Upper lobe of left lung (tissue), 6 donors: Measurements from ENCODE around the gene NEDD4L. TPM values are rescaled to one million over a fixed set of nuclear protein-coding genes. Genes with fewer than 3 reads are reported as not detected.

Experiments
- ATAC-seq, 2 donors: fragments of 200-7000 bp; cut with Tn5 transposase; one replicate each; pipeline ENCODE4 v1.9.1; 2022; ENCODE audit warnings: mild to moderate bottlenecking in 2 of 2, moderate library complexity in 2 of 2; ENCODE audit not compliant: low FRiP score in 2 of 2
- DNase-seq, 2 donors: peaks; one replicate each; pipeline ENCODE4 v3.0.0-alpha.2; 2019 to 2020
- H3K27ac ChIP-seq, 4 donors: fragments of 200-600 bp; sonication (generic); one replicate each; pipeline ENCODE4 v1.5.1; 2016 to 2019
- H3K27me3 ChIP-seq, 4 donors: fragments of 200-600 bp; sonication (generic); one replicate each; pipeline ENCODE4 v1.5.1; 2017 to 2019
- H3K36me3 ChIP-seq, 4 donors: fragments of 200-600 bp; sonication (generic); one replicate each; pipeline ENCODE4 v1.5.1; 2016 to 2019
- H3K4me1 ChIP-seq, 4 donors: fragments of 200-600 bp; sonication (generic); one replicate each; pipeline ENCODE4 v1.5.1; 2018 to 2019
- H3K4me3 ChIP-seq, 4 donors: fragments of 200-600 bp; sonication (generic); one replicate each; pipeline ENCODE4 v1.5.1; 2017 to 2019; ENCODE audit warnings: mild to moderate bottlenecking in 2 of 4, moderate library complexity in 1 of 4
- H3K9me3 ChIP-seq, 4 donors: fragments of 200-600 bp; sonication (generic); one replicate each; pipeline ENCODE4 v1.5.1; 2018 to 2019
- EP300 ChIP-seq, 4 donors: sonication (generic); formaldehyde crosslinking; IDR thresholded peaks; one replicate each; pipeline ENCODE4 v1.5.1; 2017; ENCODE audit warnings: antibody characterized with exemption in 4 of 4, control low read depth in 2 of 4
- POLR2A ChIP-seq, 4 donors: fragments of 450-650 bp; IDR thresholded peaks; one replicate each; pipeline ENCODE4 v1.5.1; 2016 to 2017; ENCODE audit warnings: antibody characterized with exemption in 4 of 4, mild to moderate bottlenecking in 2 of 4
- POLR2AphosphoS5 ChIP-seq, 2 donors: sonication (generic); formaldehyde crosslinking; IDR thresholded peaks; one replicate each; pipeline ENCODE4 v1.5.1; 2017; ENCODE audit warnings: antibody characterized with exemption in 2 of 2
- WGBS, 2 donors: methylation state at CpG; one replicate each; pipeline ENCODE4 v1.1.5; 2017 to 2018; 5-methylcytosine and 5-hydroxymethylcytosine counted together
- total RNA-seq, 6 donors: library from RNA; depleted of rRNA in 4 of 6; stranded (reverse); fragments of >200 nt in 4 of 6; gene quantifications; one replicate each; pipeline versions ENCODE4 v1.1.0 to v1.2.1, GENCODE V29; 2016 to 2021
- TF ChIP-seq, protein P1 (sequence below), 6 experiments: fragments of 450-650 bp in 4 of 6; fragments of 200-600 bp in 2 of 6; sonication (generic) in 2 of 6; IDR thresholded peaks; one replicate each; pipeline ENCODE4 v1.5.1; 2016 to 2019; ENCODE audit warnings: antibody characterized with exemption in 6 of 6
- donor health status: DM: no; HTN: no; CAD: no; lungs with moderate emphysema.
- donor health status: DM: no; HTN: yes; CAD: no; lungs with severe emphysema.

Gene NEDD4L
- total RNA-seq, 6 donors from 2014 or later = 148 to 491 (median 300) TPM

DNA sequence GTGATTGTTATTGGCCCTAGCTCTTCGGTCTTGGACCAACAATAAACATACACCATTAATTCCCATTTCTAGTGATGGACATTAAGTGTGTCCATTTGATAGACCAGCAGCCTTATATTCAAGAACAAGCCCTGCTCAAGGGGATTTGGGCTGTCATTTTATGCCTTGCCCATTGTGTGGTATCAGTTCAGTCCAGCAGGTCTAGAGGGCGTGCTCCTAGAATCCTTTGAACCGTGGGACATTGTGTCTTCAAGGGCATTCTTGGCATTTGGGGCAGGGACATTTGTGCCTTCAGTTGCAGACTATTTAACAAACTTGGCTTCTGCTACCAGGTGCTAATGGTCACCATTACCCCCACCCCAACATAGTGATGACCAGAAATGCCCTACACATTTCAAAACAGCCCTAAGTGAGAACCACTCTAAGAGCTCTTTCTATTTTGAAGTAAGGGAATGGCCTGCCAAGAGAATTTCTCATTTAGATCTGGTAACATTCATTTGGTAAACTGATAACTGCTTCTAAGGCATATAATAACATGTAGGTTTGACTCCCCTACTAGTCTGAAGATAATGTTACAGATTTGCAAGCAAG lies 300.1 kb downstream of the NEDD4L start:
- WGBS, 2 donors = 90% methylated on average over 3 of the region's 3 CpGs
- TF ChIP-seq EP300 (IDR thresholded peaks at IDR 0.05) (no peak), POLR2A (IDR thresholded peaks at IDR 0.05) (no peak), POLR2AphosphoS5 (IDR thresholded peaks at IDR 0.05) (no peak)
- TF ChIP-seq, protein P1, sequence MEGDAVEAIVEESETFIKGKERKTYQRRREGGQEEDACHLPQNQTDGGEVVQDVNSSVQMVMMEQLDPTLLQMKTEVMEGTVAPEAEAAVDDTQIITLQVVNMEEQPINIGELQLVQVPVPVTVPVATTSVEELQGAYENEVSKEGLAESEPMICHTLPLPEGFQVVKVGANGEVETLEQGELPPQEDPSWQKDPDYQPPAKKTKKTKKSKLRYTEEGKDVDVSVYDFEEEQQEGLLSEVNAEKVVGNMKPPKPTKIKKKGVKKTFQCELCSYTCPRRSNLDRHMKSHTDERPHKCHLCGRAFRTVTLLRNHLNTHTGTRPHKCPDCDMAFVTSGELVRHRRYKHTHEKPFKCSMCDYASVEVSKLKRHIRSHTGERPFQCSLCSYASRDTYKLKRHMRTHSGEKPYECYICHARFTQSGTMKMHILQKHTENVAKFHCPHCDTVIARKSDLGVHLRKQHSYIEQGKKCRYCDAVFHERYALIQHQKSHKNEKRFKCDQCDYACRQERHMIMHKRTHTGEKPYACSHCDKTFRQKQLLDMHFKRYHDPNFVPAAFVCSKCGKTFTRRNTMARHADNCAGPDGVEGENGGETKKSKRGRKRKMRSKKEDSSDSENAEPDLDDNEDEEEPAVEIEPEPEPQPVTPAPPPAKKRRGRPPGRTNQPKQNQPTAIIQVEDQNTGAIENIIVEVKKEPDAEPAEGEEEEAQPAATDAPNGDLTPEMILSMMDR (IDR thresholded peaks at IDR 0.05) = no peak
- H3K9me3 ChIP-seq = no peaks in the 10 kb centered on the region
- no peak overlapping the region for H3K4me3 ChIP-seq
- no peak overlapping the region for H3K27ac ChIP-seq
- no peaks in the 10 kb centered on the region for H3K27me3 ChIP-seq
- peaks cover 0 to 13% (median 4%) of the 10 kb centered on the region in 4 donors for H3K4me1 ChIP-seq
- DNase-seq = no peak
- no peak for ATAC-seq
- H3K36me3 ChIP-seq = peaks cover 3 to 28% (median 8%) of the 10 kb centered on the region in 4 donors

DNA sequence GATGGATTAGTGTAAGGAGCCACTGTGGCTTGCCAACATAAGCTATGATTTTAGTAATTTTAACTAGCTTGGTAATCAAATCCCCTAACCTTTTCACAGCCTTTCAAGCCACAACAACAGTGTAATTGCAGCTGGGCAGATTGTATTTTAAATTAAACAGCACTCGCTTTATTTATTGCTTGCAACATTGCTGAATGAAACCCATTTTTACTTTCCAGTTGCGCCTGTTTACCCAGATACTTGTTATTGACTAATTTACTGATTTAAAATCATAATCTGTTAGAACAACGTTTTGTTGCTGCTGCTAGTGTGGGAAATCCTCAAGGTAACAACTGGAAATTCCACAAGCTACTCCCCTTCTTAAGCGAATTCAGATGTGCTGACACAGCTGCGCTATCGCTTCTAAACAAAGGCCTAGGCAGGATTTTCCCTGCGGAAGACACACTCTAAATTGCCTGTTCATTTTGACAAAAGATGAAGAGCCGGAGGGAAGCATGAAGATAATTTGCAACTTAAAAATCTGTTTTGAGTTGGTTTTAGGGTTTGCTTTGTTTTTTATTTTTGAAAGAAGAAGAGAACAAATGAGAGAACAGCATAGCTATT lies 300.9 kb downstream of the NEDD4L start:
- H3K4me3 ChIP-seq = no peak overlapping the region
- peaks cover 0 to 18% (median 7%) of the 10 kb centered on the region in 4 donors for H3K4me1 ChIP-seq
- no peaks in the 10 kb centered on the region for H3K27me3 ChIP-seq
- no peak for DNase-seq
- no peaks in the 10 kb centered on the region for H3K9me3 ChIP-seq
- H3K27ac ChIP-seq = no peak overlapping the region
- H3K36me3 ChIP-seq = peaks cover 3 to 29% (median 8%) of the 10 kb centered on the region in 4 donors
- ATAC-seq = no peak
- 76 to 80% methylated on average over 8 of the region's 8 CpGs for WGBS, 2 donors
- TF ChIP-seq, protein P1 (IDR thresholded peaks at IDR 0.05) = no peak
- TF ChIP-seq EP300 (IDR thresholded peaks at IDR 0.05) (no peak), POLR2A (IDR thresholded peaks at IDR 0.05) (no peak), POLR2AphosphoS5 (IDR thresholded peaks at IDR 0.05) (no peak)

DNA sequence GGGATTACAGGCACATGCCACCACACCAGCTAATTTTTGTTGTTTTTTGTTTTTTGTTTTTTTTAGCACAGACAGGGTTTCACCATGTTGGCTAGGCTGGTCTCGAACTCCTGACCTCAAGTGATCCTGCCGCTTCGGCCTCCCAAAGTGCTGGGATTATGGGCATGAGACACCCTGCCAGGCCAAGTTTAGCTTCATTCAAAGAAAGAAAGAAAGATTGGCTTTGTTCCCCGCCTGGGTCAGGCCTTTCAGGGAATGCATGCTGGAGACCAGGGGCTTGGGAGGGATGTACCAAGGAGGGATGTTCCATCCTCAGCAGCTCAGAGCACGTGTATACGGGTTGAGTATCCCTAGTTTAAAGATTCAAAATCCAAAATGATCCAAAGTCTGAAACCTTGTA lies 301.8 kb downstream of the NEDD4L start:
- ATAC-seq (no peak), DNase-seq (no peak)
- H3K27ac ChIP-seq = no peak overlapping the region
- H3K4me3 ChIP-seq = no peak overlapping the region
- WGBS, 2 donors = 89 to 93% methylated on average over 6 of the region's 6 CpGs
- H3K27me3 ChIP-seq = no peaks in the 10 kb centered on the region
- peaks cover 3 to 37% (median 8%) of the 10 kb centered on the region in 4 donors for H3K36me3 ChIP-seq
- H3K9me3 ChIP-seq = no peaks in the 10 kb centered on the region
- no peak for TF ChIP-seq POLR2AphosphoS5 (IDR thresholded peaks at IDR 0.05)
- TF ChIP-seq EP300 (IDR thresholded peaks at IDR 0.05) = no peak
- H3K4me1 ChIP-seq = peaks cover 0 to 18% (median 7%) of the 10 kb centered on the region in 4 donors

DNA sequence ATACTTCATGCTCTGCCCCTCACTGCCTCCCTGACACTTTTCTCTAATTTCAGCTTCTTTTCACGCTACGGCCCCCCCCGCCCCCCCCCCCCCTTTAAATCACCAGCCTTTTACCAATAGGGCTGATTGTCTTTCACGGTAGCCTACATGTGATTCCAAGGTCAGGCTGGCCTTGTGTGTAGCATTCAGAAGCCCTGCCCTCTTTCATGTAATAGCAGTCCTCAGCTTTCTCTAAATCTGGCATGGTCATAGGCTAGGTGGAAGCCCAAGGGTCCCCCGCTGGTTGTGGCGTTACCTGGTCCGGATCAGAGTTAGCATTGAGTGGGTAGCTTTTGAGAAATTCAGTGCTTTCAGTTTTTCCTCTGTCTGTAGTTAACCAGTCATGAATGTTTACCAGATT lies 303.1 kb downstream of the NEDD4L start:
- WGBS, 2 donors = 92 to 96% methylated on average over 7 of the region's 7 CpGs
- H3K4me3 ChIP-seq = no peak overlapping the region
- no peak for TF ChIP-seq POLR2A (IDR thresholded peaks at IDR 0.05)
- TF ChIP-seq EP300 (IDR thresholded peaks at IDR 0.05) = no peak
- no peak for TF ChIP-seq POLR2AphosphoS5 (IDR thresholded peaks at IDR 0.05)
- TF ChIP-seq, protein P1 (IDR thresholded peaks at IDR 0.05) = no peak
- no peaks in the 10 kb centered on the region for H3K27me3 ChIP-seq
- no peak for ATAC-seq
- peaks cover 0 to 18% (median 7%) of the 10 kb centered on the region in 4 donors for H3K4me1 ChIP-seq
- H3K9me3 ChIP-seq = no peaks in the 10 kb centered on the region
- H3K27ac ChIP-seq = no peak overlapping the region
- DNase-seq = no peak
- H3K36me3 ChIP-seq = peaks cover 6 to 42% (median 14%) of the 10 kb centered on the region in 4 donors

DNA sequence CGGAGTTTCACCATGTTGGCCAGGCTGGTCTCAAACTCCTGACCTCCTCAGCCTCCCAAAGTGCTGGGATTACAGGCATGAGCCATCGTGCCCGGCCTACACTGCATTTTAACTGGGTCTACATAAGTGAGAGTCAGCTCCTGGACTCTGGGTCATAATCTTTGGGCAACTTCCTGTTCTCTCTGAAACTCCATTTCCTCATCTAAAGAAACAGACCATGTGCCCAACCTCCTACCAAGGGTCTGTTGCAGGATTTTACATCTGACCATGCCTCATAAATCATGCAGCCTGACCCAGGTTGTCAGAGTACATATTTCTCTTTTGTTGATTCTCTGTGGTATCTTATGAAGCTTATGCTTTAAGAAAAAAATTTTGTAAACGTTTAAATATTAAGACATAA lies 304.5 kb downstream of the NEDD4L start:
- no peaks in the 10 kb centered on the region for H3K27me3 ChIP-seq
- ATAC-seq (peak in 1 of 2 donors; percentile 18), DNase-seq (no peak)
- peaks cover 0 to 18% (median 7%) of the 10 kb centered on the region in 4 donors for H3K4me1 ChIP-seq
- no peak overlapping the region for H3K4me3 ChIP-seq
- H3K9me3 ChIP-seq = no peaks in the 10 kb centered on the region
- TF ChIP-seq POLR2AphosphoS5 (IDR thresholded peaks at IDR 0.05) (no peak), EP300 (IDR thresholded peaks at IDR 0.05) (no peak), POLR2A (IDR thresholded peaks at IDR 0.05) (no peak)
- TF ChIP-seq, protein P1 (IDR thresholded peaks at IDR 0.05) = no peak
- 53 to 78% methylated on average over 4 of the region's 4 CpGs for WGBS, 2 donors
- peaks cover 6 to 38% (median 22%) of the 10 kb centered on the region in 4 donors for H3K36me3 ChIP-seq
- H3K27ac ChIP-seq = no peak overlapping the region
